ENCODE data around the gene BRD7.

DNA sequence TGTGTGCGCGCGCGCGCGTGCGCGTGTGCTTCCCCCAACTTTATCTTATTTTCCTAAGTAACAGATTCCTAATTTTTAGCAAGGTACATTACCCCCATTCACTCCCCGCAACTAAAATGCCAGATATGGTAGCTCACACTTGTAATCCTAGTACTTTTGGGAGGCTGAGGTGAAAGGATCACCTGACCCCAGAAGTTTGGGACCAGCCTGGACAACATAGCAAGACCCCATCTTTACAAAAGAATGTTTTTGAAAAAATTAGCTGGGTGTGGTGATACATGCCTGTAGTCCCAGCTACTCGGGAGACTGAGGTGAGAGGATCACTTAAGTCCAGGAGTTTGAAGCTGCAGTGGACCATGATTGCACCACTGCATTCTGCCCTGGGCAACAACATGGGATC lies 5.1 kb downstream of the BRD7 start:
- TF ChIP-seq, protein P1, sequence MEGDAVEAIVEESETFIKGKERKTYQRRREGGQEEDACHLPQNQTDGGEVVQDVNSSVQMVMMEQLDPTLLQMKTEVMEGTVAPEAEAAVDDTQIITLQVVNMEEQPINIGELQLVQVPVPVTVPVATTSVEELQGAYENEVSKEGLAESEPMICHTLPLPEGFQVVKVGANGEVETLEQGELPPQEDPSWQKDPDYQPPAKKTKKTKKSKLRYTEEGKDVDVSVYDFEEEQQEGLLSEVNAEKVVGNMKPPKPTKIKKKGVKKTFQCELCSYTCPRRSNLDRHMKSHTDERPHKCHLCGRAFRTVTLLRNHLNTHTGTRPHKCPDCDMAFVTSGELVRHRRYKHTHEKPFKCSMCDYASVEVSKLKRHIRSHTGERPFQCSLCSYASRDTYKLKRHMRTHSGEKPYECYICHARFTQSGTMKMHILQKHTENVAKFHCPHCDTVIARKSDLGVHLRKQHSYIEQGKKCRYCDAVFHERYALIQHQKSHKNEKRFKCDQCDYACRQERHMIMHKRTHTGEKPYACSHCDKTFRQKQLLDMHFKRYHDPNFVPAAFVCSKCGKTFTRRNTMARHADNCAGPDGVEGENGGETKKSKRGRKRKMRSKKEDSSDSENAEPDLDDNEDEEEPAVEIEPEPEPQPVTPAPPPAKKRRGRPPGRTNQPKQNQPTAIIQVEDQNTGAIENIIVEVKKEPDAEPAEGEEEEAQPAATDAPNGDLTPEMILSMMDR (IDR thresholded peaks at IDR 0.05): no peak
- TF ChIP-seq EZH2 (IDR thresholded peaks at IDR 0.05; ENCODE audit: borderline replicate concordance, insufficient read depth, low read depth, low read length, poor library complexity, severe bottlenecking): no peak
